Right hindlimb (tissue), 1 donor: ENCODE measurements around the gene SUGCT.
"Not testable (repeated sequence)": the region's sequence is repeated elsewhere in the genome, so short reads cannot be mapped to it uniquely, and the experiment has no call there.

ENCODE experiments used
- DNase-seq: peaks from one replicate; pipeline ENCODE4 v3.0.0-alpha.2; 2018

Gene SUGCT

DNA sequence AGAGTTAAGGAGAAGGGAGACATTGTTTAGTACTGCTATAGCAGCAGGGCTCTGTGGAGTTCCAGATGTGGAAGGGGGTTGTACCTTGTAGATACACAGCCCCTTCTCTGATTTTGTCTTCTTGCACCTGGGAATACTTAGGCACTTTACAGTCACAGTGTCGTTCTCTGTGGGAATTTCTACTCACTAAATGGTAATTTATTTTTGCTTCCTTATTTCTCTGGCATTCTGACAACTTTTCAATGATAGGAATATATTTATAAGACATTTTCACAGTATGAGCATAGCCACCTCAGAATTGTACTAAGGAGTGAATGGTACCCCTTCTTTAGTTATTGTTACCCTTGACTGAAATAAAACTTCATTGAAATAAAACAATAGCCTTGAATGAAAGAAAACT is 132.8 kb downstream of the SUGCT start:
- DNase-seq, result no peak

DNA sequence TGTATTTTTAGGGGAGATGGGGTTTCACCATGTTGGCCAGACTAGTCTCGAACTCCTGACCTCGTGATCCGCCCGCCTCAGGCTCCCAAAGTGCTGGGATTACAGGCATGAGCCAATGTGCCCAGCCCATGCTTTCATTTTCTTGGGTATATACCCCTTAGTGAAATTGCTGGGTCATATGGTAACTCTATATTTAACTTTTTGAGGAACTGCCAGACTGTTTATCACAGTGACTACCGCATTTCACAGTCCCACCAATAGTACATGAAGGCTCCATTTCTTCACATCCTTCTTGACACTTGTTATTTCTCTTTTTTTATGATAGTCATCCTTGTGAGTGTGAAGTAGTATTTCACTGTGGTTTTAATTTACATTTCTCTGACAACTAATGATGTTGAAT is 134.0 kb downstream of the SUGCT start:
- not testable (repeated sequence) for DNase-seq

DNA sequence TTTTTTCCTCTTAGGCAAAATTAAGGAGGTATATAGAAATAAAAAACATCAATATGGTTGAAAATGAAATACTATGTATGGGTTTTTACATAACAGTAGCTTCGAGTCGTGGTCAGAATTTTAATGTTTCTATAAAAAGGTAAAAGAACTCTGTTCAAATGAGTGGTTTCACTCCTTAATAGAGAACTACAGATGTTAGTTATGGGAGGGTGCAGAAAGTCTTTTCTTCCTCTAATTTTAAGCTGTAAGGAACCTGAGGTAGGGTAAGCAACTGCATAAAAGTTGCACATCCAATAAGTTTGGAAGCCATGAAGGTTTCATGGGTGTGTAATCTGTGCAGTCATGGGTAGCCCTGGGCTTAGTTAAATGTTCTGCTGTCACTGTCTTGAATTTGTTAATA is 141.3 kb downstream of the SUGCT start:
- no peak for DNase-seq

DNA sequence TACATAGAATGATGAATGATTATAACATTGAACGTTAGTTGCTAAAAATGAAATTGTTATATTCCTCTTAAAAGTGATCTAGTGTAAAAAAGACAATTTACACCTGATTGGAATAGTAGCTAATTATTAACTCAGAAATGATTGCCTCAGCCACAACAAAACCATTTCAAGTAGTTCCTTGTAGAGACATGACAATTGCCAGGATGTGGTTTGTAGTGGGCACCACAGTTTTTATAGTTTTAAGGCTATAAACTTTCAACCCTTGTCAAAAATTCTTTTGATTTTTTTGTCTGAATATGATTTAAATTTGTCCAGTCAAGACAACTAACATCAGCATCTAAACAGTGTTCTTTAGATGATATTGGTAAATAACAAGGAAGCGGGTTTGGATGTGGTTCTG is 145.2 kb downstream of the SUGCT start:
- DNase-seq, result no peak

DNA sequence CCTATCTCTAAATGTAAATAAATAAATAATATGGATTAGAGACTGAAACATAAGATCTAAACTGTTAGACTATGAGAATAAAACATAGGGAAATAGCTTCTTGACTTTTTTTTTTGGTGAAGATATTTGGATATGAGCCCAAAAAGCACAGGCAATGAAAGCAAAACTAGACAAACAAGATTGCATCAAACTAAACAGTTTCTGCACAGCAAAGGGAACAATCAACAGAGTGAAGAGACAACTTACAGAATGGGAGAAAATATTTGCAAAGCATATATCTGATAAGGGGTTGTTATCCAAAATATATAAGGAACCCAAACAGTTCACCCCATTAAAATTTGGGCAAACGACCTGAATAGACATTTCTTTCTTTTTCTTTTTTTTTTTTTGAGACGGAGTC is 148.1 kb downstream of the SUGCT start:
- no peak for DNase-seq

DNA sequence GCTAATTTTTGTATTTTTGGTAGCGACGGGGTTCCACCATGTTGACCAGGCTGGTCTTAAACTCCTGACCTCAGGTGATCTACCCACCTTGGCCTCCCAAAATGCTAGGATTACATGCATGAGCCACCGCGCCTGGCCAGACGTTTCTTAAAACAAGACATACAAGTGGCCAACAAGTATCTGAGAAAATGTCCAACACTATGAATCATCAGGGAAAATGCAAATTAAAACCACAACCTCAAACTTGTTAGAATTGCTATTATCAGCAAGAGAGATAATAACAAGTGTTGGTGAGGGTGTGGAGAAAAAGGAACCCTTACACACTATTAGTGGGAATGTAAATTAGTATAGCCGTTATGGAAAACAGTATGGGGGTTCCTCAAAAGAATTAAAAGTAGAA is 148.6 kb downstream of the SUGCT start:
- no peak for DNase-seq

DNA sequence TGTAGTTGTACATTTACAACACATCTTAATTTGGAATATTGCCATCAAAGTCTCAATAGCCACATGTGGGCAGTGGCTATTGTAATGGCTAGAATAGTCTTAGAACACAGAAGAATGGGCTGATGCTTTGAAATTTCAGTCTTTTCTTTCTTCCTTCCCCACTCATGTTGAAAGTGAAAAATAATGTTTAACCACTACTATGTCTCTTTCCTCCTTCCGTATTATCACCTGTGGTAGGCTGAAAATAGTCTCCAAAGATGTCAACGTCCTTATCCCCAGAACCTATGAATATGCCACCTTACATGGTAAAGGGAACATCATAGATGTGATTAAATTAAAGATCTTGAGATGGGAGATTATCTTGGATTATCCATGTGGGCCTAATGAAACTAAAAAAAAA is 154.0 kb downstream of the SUGCT start:
- no peak for DNase-seq

DNA sequence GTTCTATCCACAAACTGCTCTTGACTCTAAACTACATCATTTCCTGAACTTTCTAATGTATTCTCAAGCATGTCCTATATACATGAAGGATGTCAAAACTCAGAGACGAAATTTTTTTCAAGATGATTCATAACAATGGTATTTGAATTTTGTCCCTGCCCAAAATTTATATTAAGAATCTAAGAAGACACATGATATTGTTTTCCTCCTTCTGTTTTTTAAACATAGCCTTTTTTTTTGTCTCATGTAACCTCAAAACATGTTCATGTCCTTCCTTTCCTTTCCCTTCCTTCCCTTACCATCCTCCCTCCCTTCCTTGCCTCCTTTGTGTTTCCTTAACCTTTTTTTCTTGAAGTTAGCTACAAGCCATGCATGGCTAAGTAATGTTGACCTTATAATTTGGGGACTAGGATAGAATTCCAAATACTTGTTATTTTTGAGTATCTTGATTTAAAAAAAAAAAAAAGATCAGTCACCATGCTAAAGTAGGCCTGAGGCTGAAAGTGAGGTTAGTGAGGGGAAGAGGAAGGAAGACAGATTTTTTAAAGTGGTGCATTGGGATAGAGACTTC is 163.0 kb downstream of the SUGCT start:
- DNase-seq, result no peak

DNA sequence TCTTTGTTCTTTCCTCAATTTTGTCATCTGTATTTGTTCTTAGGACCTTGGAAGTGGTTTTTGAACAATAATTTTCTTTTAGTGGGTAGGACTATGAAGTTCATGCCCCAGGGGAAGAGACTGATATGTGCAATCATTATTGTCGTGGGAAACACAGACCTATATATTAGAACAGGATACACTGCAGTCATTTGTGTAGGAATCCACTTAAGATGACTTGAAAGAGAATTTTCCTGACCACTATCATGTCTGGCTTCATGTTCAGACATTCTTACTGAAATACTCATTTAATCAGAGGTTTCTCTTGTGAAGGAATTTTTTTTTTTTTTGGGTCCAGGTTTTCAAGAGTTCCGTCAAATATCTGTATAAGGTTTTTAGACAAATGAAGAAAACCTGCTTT is 163.6 kb downstream of the SUGCT start:
- DNase-seq, result no peak

DNA sequence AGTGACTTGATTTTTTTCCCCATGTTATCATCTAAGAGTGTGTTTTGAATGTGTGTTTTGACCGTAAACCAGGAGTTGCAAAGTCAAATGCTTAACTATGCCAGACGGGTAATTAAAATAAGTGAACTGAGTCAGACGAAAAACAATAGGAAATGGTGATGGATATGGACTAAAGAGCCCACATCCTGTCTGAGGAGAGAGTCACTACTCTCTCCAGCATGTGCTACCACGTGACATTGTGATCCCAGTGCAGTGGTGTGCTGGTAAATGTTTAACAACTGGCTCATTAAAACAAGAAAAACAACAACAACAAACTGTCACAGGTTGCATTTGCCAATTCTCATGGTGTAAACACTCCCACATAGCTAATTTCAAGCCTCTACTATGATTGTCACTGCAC is 164.3 kb downstream of the SUGCT start:
- no peak for DNase-seq

DNA sequence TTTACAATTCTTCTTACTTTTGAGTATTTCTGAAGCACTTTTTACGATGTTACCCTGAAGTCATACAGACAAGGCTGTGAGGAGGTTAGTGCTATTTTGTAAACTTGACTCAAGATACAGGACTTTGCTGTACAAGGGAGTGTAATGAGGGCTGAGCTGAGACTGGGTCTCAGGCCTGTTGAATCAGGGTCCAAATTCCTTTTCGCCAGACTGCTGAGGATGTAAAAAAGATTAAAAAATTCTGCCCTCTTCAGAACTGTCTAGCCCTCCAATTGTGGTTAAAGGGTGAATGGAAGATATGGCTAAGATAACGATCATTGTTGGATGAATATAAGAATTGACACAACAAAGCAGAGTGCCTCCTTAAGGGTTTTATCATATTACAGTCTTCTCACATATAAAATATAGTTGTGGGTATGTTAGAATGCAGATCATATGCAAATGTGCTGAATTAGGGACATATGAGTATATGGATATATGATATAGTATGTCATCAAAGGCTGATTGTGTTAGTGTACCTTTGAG is 165.4 kb downstream of the SUGCT start:
- no peak for DNase-seq

DNA sequence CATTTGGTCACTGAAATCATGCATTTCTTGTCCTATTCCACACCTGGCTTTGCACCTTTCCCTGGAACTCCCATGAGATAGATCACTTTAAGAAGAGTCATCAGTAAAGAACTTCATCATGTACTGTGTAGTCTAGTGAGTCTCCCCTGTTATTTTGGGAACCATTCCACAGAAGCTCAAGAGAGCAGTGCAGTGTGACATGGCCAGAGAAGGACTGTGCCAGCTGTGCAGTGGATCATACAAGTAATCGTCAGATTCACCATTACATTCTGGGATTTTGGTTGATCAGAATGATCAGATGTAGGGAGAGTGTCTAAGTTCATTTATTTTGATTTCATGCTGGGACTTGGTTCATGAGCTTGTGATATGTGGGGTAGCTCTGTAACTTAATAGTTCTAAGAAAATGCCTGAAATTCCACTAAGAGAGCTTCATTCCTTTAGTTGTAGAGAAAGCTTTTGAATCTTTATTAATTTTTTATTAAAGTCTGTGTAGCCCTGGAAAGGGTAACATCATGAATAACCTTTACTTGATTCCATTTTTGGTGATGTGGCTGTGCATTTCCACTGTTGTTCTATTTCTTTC is 166.8 kb downstream of the SUGCT start:
- no peak for DNase-seq

DNA sequence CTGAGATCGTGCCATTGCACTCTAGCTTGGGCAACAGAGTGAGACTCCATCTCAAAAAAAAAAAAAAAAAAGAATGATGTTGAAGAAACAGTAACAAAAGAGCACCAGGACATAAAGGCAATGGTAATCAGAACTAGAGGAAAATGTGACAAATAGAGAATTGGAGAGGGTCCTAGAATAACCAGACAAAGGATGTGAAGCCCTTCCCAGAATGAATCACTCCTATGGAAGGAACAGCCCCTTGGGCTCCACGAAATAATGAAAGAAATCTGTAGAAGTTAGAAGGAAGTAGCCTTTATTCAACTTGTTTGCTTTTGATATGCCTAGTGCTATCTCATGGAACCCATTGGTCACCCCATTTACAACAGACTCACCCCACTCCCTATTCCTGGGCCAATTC is 169.2 kb downstream of the SUGCT start:
- DNase-seq, result no peak

DNA sequence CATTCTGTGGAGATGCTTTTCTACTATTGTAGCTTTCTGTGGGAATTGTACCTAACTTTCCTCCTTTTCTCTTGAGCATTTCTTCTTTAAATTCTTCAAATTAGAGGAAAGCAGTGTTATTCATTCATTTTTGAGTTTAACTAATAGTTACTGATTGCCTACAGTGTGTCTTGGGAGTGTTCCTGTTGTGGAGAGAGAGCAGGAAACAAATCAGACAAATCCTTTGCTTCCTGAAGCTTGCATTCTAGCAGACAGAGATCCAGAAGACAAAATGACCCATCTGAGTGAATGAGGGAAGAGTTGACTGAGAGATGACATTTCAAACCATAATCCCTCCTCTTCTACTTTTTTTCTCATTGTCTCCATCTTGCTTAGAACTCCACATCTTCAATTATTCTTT is 170.4 kb downstream of the SUGCT start:
- no peak for DNase-seq

DNA sequence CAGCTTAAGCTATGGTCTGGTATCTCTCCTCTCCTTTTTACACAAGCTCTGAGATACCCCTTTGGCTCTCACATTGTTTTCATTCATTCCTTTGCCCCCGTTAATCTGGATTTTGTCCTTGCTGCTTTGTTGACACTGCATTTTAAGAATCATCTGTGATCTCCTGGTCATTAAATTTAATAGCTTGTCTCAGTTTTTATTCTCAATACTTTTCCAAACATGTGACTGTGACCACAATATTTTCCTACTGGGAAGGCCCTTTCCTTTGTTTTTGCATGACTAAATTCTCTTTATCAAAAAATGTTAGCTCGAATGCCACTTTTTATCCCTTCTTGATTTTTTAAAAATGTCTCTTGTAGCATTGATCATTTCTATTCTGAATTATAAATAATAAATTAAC is 171.2 kb downstream of the SUGCT start:
- no peak for DNase-seq

DNA sequence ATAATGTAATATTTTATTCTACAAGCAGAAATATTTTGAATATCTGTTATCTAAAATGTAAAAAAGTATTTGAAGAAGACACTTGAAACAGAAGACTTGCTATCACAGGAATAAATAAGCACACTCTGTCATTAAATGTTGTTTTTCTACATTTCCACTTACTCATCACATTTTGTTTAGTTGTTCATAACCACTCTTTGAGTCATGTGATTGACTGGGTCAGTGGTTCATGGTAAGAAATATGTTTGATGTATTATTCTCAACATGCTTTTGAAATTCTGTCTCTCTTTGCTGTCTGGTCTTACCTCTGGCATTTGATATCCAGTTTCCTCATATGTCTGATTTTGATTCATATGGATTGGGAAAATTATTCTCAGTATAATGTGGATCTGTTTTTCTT is 171.8 kb downstream of the SUGCT start:
- DNase-seq, result no peak

DNA sequence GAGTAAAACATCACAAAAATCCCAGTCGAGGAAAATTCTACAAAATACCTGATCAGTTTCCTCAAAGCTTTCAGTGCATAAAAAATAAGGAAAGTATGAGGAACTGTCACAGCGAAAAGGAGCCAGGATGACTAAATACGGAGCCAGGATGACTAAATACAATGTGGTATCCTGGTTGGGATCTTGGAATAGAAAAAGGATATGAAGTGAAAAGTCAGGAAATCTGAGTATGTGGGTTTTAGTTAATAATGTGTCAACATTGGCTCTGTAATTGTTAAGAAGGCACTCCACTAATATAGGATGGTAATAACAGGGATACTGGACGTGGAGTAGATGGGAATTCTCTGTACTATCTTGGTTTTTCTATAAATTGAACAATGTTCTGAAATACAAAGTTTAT is 175.5 kb downstream of the SUGCT start:
- DNase-seq, result no peak

DNA sequence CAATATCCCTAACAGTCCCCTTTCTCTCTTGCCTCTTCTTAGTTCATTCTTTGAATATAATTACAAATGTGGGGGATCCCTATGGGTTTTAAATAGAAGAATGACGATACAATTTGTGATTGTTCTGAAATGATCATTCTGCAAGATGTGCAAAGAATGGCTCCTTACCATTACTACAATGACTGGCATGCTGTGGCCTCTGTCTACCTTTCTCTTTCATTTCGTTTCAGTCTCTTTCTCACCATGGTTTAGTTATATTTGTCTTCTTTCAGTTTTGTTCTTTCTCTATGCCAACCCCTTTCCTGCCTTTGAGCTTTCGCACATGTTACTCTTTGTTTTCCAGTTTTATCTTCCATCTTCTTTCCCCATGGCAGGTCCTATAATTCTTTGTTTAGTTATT is 176.5 kb downstream of the SUGCT start:
- DNase-seq, result no peak

DNA sequence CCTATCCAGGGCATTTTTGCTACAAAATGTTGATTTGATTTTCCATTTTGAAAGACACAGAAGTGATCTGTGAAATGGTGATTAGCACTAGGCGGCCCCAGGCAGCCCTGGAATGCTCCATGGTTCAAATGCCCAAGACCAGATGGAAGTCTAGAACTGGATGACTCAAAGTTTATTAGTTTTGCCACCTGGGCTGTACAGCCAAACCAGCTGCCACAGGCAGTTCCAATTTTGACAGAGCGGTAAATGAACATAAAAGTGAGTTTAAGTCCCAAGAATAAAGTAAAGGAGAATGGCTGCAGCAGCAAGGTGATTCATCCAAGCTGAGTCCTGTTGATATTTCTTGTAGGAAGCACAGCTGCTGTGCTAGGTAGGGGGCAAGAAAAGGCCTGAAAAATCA is 180.5 kb downstream of the SUGCT start:
- no peak for DNase-seq

DNA sequence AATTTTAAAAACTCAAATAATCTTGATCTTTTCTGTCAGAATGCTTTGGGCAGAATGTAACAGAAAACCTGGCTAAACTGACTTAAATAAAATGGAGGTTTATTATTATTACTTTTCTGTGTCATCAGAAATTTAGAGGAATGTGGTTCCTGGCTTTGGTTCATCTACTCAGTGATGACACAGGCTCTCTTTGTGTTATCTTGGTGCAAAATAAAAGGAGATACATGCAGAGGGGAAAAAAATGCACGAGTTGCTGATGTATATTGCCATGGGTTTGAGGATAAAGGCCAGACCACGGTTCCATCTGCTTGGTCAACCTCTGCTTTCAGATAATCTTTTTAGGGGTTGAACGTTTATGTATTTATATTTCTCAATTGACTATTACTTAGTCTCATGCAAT is 181.4 kb downstream of the SUGCT start:
- DNase-seq, result no peak

DNA sequence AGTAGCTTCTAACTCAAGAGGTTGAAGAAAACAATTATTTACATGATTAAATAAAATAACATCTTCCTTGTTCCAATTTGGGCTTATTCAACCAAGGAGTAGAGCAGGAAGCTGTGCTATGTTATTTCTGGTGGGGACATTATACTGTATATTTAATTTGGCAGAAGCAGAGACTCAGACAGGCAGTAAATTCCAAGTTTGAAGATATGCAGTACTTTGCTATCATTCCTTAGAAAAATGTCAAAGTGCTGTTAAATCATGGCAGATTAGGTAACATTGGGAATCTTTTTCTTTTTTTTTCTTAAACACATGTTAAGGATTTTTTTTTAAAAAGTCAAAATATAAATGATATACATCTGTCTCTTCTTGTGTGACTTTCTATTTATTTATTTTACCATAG is 190.1 kb downstream of the SUGCT start:
- no peak for DNase-seq

DNA sequence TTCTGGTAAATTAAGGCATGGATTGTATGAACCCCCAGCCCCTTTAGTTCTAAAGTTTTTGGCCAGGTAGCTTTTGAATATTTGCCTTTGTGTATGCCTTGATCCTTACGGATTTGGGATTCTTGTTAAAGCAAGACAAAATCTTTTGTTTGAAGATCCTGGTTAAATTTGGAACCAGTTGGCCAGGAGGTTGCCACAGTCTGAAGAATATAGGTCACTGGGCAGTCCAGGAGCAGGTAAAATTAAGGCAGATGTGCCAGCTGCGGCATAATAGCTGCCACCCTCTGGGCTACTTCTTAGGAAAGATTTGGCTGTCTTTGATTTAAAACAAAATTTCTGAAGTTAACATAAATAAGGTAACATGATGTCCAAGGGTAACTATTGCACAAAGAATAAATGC is 192.3 kb downstream of the SUGCT start:
- DNase-seq, result no peak

DNA sequence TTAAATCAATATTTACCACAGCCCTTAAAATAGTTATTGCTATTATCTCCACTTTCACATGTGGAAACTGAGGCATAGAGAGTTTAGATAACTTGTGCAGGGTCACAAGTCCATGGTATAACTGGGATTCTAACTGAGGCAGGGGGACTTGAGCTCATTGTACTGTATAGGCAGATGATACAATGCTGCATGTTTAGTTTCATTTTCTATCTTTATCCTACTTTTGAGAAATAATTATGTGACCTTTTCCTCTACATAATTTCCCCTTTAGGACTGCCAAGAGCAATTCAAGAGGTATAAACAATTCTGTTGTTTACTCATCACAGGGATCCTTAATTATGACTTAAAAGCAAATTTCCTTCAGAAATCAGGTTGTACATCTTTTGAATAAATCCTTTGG is 193.1 kb downstream of the SUGCT start:
- DNase-seq, result no peak

DNA sequence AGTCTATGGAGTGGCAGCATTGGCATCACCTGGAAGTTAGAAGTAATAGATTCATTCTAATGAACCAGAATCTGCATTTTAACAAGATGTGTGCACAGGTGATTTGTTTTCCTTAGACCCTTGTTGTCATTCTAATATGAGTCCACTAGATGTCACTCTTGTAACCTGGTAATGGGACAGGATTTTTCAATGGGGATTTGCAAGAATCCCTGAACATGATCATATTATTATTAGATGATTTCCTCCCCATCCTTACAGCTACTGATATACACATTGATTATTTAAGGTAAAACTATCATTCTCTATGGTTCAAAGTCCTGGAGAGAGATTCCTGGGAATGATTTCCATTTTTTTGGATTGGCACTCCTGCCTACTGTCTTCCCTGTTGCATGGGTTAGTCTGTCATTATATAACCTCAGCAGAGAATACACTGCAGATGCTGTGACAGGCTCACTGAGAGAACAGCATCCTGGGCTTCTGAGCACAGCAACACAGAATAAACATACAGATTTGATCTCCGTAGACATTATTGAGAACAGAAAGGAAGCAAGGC is 194.9 kb downstream of the SUGCT start:
- DNase-seq, result peak; percentile 19

DNA sequence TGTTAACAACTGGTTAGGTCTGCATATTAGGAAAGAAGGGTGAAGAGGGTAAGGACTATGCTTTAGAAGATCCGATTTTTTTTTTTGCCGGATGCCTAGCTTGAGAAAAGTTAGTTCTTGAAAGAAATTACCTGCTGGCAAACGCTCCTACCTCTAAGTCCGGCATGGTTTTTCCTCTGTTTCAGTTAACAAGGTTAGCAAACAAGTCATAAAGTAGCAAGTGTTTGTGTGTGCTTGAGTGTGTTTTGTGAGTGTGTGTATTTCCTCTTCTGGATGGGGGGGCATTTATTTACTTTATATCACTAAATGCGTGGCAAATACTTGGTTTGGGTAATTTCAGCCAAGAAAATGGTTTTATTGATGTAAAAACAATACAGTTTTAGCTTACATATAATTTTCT is 195.6 kb downstream of the SUGCT start:
- DNase-seq, result no peak
